ENCODE results near the gene ARHGAP6.

DNA sequence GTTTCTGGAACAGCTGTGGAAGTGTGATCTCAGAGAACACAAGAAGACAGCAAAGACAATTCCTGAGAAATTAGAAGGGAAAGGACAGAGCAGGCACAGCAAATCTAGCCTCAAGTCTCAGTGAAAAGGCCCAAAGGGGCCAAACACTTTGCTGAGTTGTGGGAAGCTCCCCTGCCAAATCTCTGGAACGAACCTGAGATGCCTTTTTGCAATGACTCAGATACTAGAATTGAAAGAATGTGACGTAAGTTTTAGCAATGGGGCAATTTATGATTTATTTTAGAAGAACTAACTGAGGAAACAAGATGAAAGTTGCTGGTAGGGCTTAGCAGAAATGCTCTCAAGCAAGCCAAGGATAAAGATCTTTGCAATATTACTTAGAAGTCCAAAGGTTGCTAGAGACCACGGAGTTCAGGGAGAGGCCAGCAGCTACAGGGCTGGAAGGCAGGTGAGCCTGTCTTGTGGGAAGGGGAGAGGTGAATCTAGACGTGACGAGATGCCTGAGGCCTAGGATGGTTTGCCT is 279.7 kb downstream of the ARHGAP6 start:
- TF ChIP-seq, protein P1, sequence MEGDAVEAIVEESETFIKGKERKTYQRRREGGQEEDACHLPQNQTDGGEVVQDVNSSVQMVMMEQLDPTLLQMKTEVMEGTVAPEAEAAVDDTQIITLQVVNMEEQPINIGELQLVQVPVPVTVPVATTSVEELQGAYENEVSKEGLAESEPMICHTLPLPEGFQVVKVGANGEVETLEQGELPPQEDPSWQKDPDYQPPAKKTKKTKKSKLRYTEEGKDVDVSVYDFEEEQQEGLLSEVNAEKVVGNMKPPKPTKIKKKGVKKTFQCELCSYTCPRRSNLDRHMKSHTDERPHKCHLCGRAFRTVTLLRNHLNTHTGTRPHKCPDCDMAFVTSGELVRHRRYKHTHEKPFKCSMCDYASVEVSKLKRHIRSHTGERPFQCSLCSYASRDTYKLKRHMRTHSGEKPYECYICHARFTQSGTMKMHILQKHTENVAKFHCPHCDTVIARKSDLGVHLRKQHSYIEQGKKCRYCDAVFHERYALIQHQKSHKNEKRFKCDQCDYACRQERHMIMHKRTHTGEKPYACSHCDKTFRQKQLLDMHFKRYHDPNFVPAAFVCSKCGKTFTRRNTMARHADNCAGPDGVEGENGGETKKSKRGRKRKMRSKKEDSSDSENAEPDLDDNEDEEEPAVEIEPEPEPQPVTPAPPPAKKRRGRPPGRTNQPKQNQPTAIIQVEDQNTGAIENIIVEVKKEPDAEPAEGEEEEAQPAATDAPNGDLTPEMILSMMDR (IDR thresholded peaks at IDR 0.05) = no peak
- no peak for TF ChIP-seq POLR2A (IDR thresholded peaks at IDR 0.05)

Measured in thyroid gland (tissue), 4 donors.